A673 (cell line): ENCODE results near the gene CRADD. TPM values are rescaled to one million over a fixed set of nuclear protein-coding genes. Genes with fewer than 3 reads are reported as not detected.

Source experiments
- BruUV-seq: library from RNA; stranded (reverse); fragments of 400-500 nt; replicated peaks from 2 replicates; lab custom pipeline; 2021; lab: Mats Ljungman, UMichigan
- CTCF ChIA-PET: fragments of 300-600 bp; sonication (Branson Sonifier 250); formaldehyde crosslinking; loops from one replicate; lab custom pipeline; 2022; ENCODE audit warnings: antibody characterized with exemption; lab: Charles Lee
- POLR2A ChIA-PET: fragments of 300-600 bp; sonication (Branson Sonifier 250); formaldehyde crosslinking; loops from one replicate; lab custom pipeline; 2022; ENCODE audit warnings: antibody characterized with exemption; ENCODE audit not compliant: low non-redundant PET; lab: Charles Lee
- DNase-seq: peaks from one replicate; pipeline ENCODE4 v3.0.0-alpha.2; 2015; ENCODE audit warnings: low spot score
- H3K27ac ChIP-seq: fragments of 200-600 bp; sonication (generic); 2 replicates; pipeline ENCODE4 v1.5.1; 2016; ENCODE audit warnings: mixed run types, low read depth, mild to moderate bottlenecking, mixed read lengths, antibody characterized with exemption, low read length; ENCODE audit not compliant: poor library complexity, severe bottlenecking
- H3K27me3 ChIP-seq: fragments of 200-600 bp; sonication (generic); replicated peaks from 2 replicates; pipeline ENCODE4 v1.6.1; 2017; ENCODE audit warnings: mixed run types, low read depth, mild to moderate bottlenecking, mixed read lengths, antibody characterized with exemption, low read length; ENCODE audit not compliant: insufficient read depth, poor library complexity
- H3K36me3 ChIP-seq: fragments of 200-600 bp; sonication (generic); 2 replicates; pipeline ENCODE4 v1.6.1; 2016; ENCODE audit warnings: mixed run types, mild to moderate bottlenecking, mixed read lengths, antibody characterized with exemption, low read length; ENCODE audit not compliant: insufficient read depth, poor library complexity, severe bottlenecking
- H3K4me1 ChIP-seq: fragments of 200-600 bp; sonication (generic); 2 replicates; pipeline ENCODE4 v1.6.1; 2017; ENCODE audit warnings: mixed run types, mild to moderate bottlenecking, mixed read lengths, antibody characterized with exemption, low read length; ENCODE audit not compliant: insufficient read depth, poor library complexity, severe bottlenecking
- H3K4me3 ChIP-seq: fragments of 200-600 bp; sonication (generic); 2 replicates; pipeline ENCODE4 v1.5.1; 2016; ENCODE audit warnings: low read depth, mixed run types, mild to moderate bottlenecking, mixed read lengths, low read length; ENCODE audit not compliant: poor library complexity, severe bottlenecking
- H3K9me3 ChIP-seq: fragments of 200-600 bp; sonication (generic); 2 replicates; pipeline ENCODE4 v1.6.1; 2016; ENCODE audit warnings: mixed run types, low read depth, mild to moderate bottlenecking, mixed read lengths, antibody characterized with exemption, low read length; ENCODE audit not compliant: poor library complexity, severe bottlenecking
- CTCF ChIP-seq: fragments of 300-800, 200-600 bp; sonication (generic); conservative IDR thresholded peaks from 2 replicates; pipeline ENCODE4 v1.5.1; 2017; ENCODE audit warnings: low read depth, mild to moderate bottlenecking, antibody characterized with exemption, low read length, moderate library complexity, mixed read lengths
- EZH2 ChIP-seq: fragments of 200-600 bp; sonication (generic); IDR thresholded peaks from 2 replicates; pipeline ENCODE4 v1.6.1; 2017; ENCODE audit warnings: borderline replicate concordance, low read depth, mild to moderate bottlenecking, mixed read lengths, antibody characterized with exemption, low read length; ENCODE audit not compliant: poor library complexity, severe bottlenecking
- intact Hi-C: fragments of 100-400 bp; cut with micrococcal nuclease; formaldehyde crosslinking; loops from one replicate; pipeline ENCODE4 v1.10.0; 2022; ENCODE audit not compliant: unreplicated experiment
- total RNA-seq: library from RNA; stranded (reverse); gene quantifications from 2 replicates; pipeline ENCODE4 v1.2.3, GENCODE V29; 2021

CRADD gene
- total RNA-seq, 1 experiment from 2014 or later = 9.1 TPM

- Histone ChIP-seq H3K4me3 (no peak overlapping the region), H3K9me3 (no peaks in the 10 kb centered on the region), H3K4me1 (peaks cover 17% of the 10 kb centered on the region), H3K27me3 (no peaks in the 10 kb centered on the region), H3K36me3 (no peaks in the 10 kb centered on the region), H3K27ac (no peak overlapping the region)
- intact Hi-C loops = no loop called here
- no peak for TF ChIP-seq CTCF
- TF ChIP-seq EZH2 = no peak
- no TSS peak for BruUV-seq
- ChIA-PET CTCF (no interaction called here), POLR2A (no interaction called here)
- no peak for DNase-seq
These were observed 125.1 kb downstream of the CRADD start for GRCh38 chr12:93802293-93802692.

- BruUV-seq = no TSS peak
- ChIA-PET CTCF (no interaction called here), POLR2A (no interaction called here)
- Histone ChIP-seq H3K27ac (peak overlapping the region; percentile 31), H3K27me3 (no peaks in the 10 kb centered on the region), H3K9me3 (no peaks in the 10 kb centered on the region), H3K4me1 (peaks cover 17% of the 10 kb centered on the region), H3K4me3 (no peak overlapping the region), H3K36me3 (no peaks in the 10 kb centered on the region)
- TF ChIP-seq CTCF = no peak; the same call in 1 of the 2 replicates
- TF ChIP-seq EZH2 = no peak
- intact Hi-C loops = no loop called here
- no peak for DNase-seq
These were observed 125.7 kb downstream of the CRADD start for GRCh38 chr12:93802698-93803423.

- H3K27me3 ChIP-seq = no peaks in the 10 kb centered on the region
- H3K4me1 ChIP-seq = peaks cover 17% of the 10 kb centered on the region
- H3K27ac ChIP-seq = peak overlapping the region; percentile 31
- TF ChIP-seq EZH2 (no peak), CTCF (no peak)
- ChIA-PET CTCF (no interaction called here), POLR2A (no interaction called here)
- intact Hi-C loops = no loop called here
- H3K36me3 ChIP-seq = no peaks in the 10 kb centered on the region
- BruUV-seq = no TSS peak
- peak; percentile 53 for DNase-seq
- H3K9me3 ChIP-seq = no peaks in the 10 kb centered on the region
- H3K4me3 ChIP-seq = no peak overlapping the region
These were observed 126.2 kb downstream of the CRADD start for GRCh38 chr12:93803424-93803807.
